Liver (tissue), 9 donors: ENCODE measurements around the gene CCDC50. TPM values are rescaled to one million over a fixed set of nuclear protein-coding genes. Genes with fewer than 3 reads are reported as not detected.

Experiments used
- DNase-seq: peaks from one replicate; pipeline ENCODE4 v3.0.0-alpha.2; 2017; ENCODE audit warnings: low spot score
- H3K27ac ChIP-seq, 2 donors: one replicate each; pipeline ENCODE4 v1.7.0; 2013; ENCODE audit warnings: inconsistent platforms in 2 of 2, low read length in 2 of 2, control low read depth in 1 of 2, low read depth in 1 of 2, mild to moderate bottlenecking in 1 of 2
- H3K27me3 ChIP-seq, 4 donors: one replicate each; pipeline versions ENCODE4 v1.6.1 to v1.7.0; 2013; ENCODE audit warnings: low read length in 3 of 4, inconsistent platforms in 1 of 4, mild to moderate bottlenecking in 1 of 4, moderate library complexity in 1 of 4; ENCODE audit not compliant: control insufficient read depth in 4 of 4, insufficient read depth in 4 of 4
- H3K36me3 ChIP-seq, 4 donors: one replicate each; pipeline versions ENCODE4 v1.6.1 to v1.7.0; 2013; ENCODE audit warnings: low read length in 3 of 4, mild to moderate bottlenecking in 3 of 4, low read depth in 1 of 4, moderate library complexity in 1 of 4; ENCODE audit not compliant: control insufficient read depth in 4 of 4, insufficient read depth in 3 of 4
- H3K4me1 ChIP-seq, 4 donors: one replicate each; pipeline versions ENCODE4 v1.6.1 to v1.7.0; 2013; ENCODE audit warnings: low read length in 3 of 4, mild to moderate bottlenecking in 3 of 4, moderate library complexity in 1 of 4; ENCODE audit not compliant: control insufficient read depth in 4 of 4, insufficient read depth in 4 of 4
- H3K4me3 ChIP-seq, 3 donors: one replicate each; pipeline versions ENCODE4 v1.6.1 to v1.7.0; 2013; ENCODE audit warnings: low read length in 3 of 3, control low read depth in 1 of 3, low read depth in 1 of 3, mild to moderate bottlenecking in 1 of 3
- H3K9ac ChIP-seq, 2 donors: one replicate each; pipeline ENCODE4 v1.7.0; 2013; ENCODE audit warnings: low read length in 2 of 2, mild to moderate bottlenecking in 2 of 2, moderate library complexity in 2 of 2, control low read depth in 1 of 2, low read depth in 1 of 2
- H3K9me3 ChIP-seq, 4 donors: one replicate each; pipeline versions ENCODE4 v1.6.1 to v1.7.0; 2013; ENCODE audit warnings: low read length in 3 of 4; ENCODE audit not compliant: control insufficient read depth in 4 of 4
- ATF3 ChIP-seq: IDR thresholded peaks from 2 replicates; pipeline ENCODE4 v1.6.1; 2016; ENCODE audit warnings: antibody characterized with exemption
- CTCF ChIP-seq: fragments of 150-350 bp; IDR thresholded peaks from 2 replicates; pipeline ENCODE4 v1.5.1; 2017; ENCODE audit warnings: improper control_type of control experiment, low read depth, low read length; ENCODE audit not compliant: missing input control
- FOXA1 ChIP-seq: IDR thresholded peaks from 2 replicates; pipeline ENCODE4 v1.6.1; 2016; ENCODE audit warnings: antibody characterized with exemption
- FOXA2 ChIP-seq: IDR thresholded peaks from 2 replicates; pipeline ENCODE4 v1.6.1; 2016; ENCODE audit warnings: antibody characterized with exemption
- GABPA ChIP-seq, 2 donors: IDR thresholded peaks in 1 of 2; conservative IDR thresholded peaks in 1 of 2; 2 replicates each; pipeline ENCODE4 v1.6.1; 2016; ENCODE audit warnings: antibody characterized with exemption in 2 of 2, mild to moderate bottlenecking in 1 of 2, moderate library complexity in 1 of 2
- HNF4A ChIP-seq, 2 donors: conservative IDR thresholded peaks; 2 replicates each; pipeline ENCODE4 v1.6.1; 2016; ENCODE audit warnings: antibody characterized with exemption in 2 of 2, mild to moderate bottlenecking in 2 of 2
- HNF4G ChIP-seq: IDR thresholded peaks from 2 replicates; pipeline ENCODE4 v1.6.1; 2016; ENCODE audit warnings: antibody characterized with exemption
- JUND ChIP-seq, 2 donors: IDR thresholded peaks; 2 replicates each; pipeline ENCODE4 v1.6.1; 2016; ENCODE audit warnings: antibody characterized with exemption in 2 of 2
- MAX ChIP-seq: IDR thresholded peaks from 2 replicates; pipeline ENCODE4 v1.6.1; 2016; ENCODE audit warnings: antibody characterized with exemption
- REST ChIP-seq: IDR thresholded peaks from 2 replicates; pipeline ENCODE4 v1.6.1; 2016; ENCODE audit warnings: antibody characterized with exemption, mild to moderate bottlenecking
- RXRA ChIP-seq, 2 donors: IDR thresholded peaks; 2 replicates each; pipeline ENCODE4 v1.6.1; 2017 to 2018; ENCODE audit warnings: antibody characterized with exemption in 2 of 2, mild to moderate bottlenecking in 1 of 2
- TAF1 ChIP-seq: conservative IDR thresholded peaks from 2 replicates; pipeline ENCODE4 v1.6.1; 2016; ENCODE audit warnings: antibody characterized with exemption, mild to moderate bottlenecking
- YY1 ChIP-seq: IDR thresholded peaks from 2 replicates; pipeline ENCODE4 v1.6.1; 2016; ENCODE audit warnings: antibody characterized with exemption, mild to moderate bottlenecking
- ZBTB33 ChIP-seq: IDR thresholded peaks from 2 replicates; pipeline ENCODE4 v1.6.1; 2016; ENCODE audit warnings: antibody characterized with exemption
- WGBS: extraction: QIAGEN DNeasy Blood & Tissue Kit; methylation state at CpG from one replicate; pipeline ENCODE4 v1.1.7; 2013; 5-methylcytosine and 5-hydroxymethylcytosine counted together
- polyA plus RNA-seq, 2 donors: library from polyadenylated mRNA; stranded (reverse) in 1 of 2; unstranded in 1 of 2; fragments of 200-250 nt in 1 of 2; fragments of >200 nt in 1 of 2; fragmentation: Nextera tagmentation in 1 of 2; extraction: Ambion mirVana in 1 of 2; gene quantifications; one replicate each; pipeline versions ENCODE4 v1.2.1 to v1.2.3, GENCODE V29; 2013 to 2015
- total RNA-seq, 2 donors: library from RNA; depleted of rRNA; stranded (reverse); fragments of >200 nt; gene quantifications; one replicate each; pipeline ENCODE4 v1.2.3, GENCODE V29; 2014
- donor health status: healthy.
- donor health status: healthy.
- donor health status: healthy.
- donor health status: healthy.
- donor health status: healthy.

Gene CCDC50
- total and polyA plus RNA-seq, 4 donors = 15.4 to 69.0 (median 33.6) TPM

- WGBS = 95% methylated on average over 5 of the region's 5 CpGs
- no peak overlapping the region for H3K27ac ChIP-seq
Measured at GRCh38 chr3:191301782-191302411, 27.3 kb upstream of the CCDC50 start.

GRCh38 chr3:191302451-191302850 lies 26.7 kb upstream of the CCDC50 start:
- TF ChIP-seq FOXA2 (no peak), JUND (IDR thresholded peaks at IDR 0.05) (no peak)
- 86% methylated on average over 2 of the region's 2 CpGs for WGBS
- Histone ChIP-seq H3K4me3 (no peak overlapping the region), H3K36me3 (no peaks in the 10 kb centered on the region), H3K27ac (no peak overlapping the region), H3K9me3 (no peaks in the 10 kb centered on the region), H3K4me1 (no peaks in the 10 kb centered on the region), H3K27me3 (no peaks in the 10 kb centered on the region), H3K9ac (no peak overlapping the region)
- DNase-seq = no peak

More at GRCh38 chr3:191301782-191302411, 27.3 kb upstream of the CCDC50 start:
- no peak for DNase-seq
- TF ChIP-seq YY1 (no peak), FOXA1 (no peak), MAX (no peak), HNF4A (conservative IDR thresholded peaks at IDR 0.05) (no peak), CTCF (no peak)
- Histone ChIP-seq H3K9me3 (no peaks in the 10 kb centered on the region), H3K4me3 (no peak overlapping the region), H3K4me1 (no peaks in the 10 kb centered on the region), H3K9ac (no peak overlapping the region), H3K36me3 (no peaks in the 10 kb centered on the region), H3K27me3 (no peaks in the 10 kb centered on the region)

GRCh38 chr3:191303596-191303995 lies 25.6 kb upstream of the CCDC50 start:
- WGBS = 85% methylated on average over 3 of the region's 3 CpGs
- TF ChIP-seq YY1 (no peak), JUND (IDR thresholded peaks at IDR 0.05) (no peak), HNF4G (no peak)

GRCh38 chr3:191306428-191306827 lies 22.8 kb upstream of the CCDC50 start:
- WGBS = 96% methylated on average over 4 of the region's 4 CpGs
- Histone ChIP-seq H3K27ac (no peak overlapping the region), H3K9ac (no peak overlapping the region), H3K4me3 (no peak overlapping the region), H3K27me3 (no peaks in the 10 kb centered on the region), H3K36me3 (no peaks in the 10 kb centered on the region), H3K4me1 (no peaks in the 10 kb centered on the region), H3K9me3 (no peaks in the 10 kb centered on the region)
- no peak for DNase-seq
- TF ChIP-seq RXRA (IDR thresholded peaks at IDR 0.05) (no peak), REST (no peak), GABPA (IDR thresholded peaks at IDR 0.05 in 1 of 2, conservative IDR thresholded peaks at IDR 0.05 in 1 of 2) (no peak), ATF3 (no peak), YY1 (no peak), HNF4A (conservative IDR thresholded peaks at IDR 0.05) (no peak), MAX (no peak), ZBTB33 (no peak), FOXA2 (no peak), TAF1 (no peak)

More at GRCh38 chr3:191303596-191303995, 25.6 kb upstream of the CCDC50 start:
- no peaks in the 10 kb centered on the region for H3K9me3 ChIP-seq
- H3K27me3 ChIP-seq = no peaks in the 10 kb centered on the region
- no peak overlapping the region for H3K27ac ChIP-seq
- no peaks in the 10 kb centered on the region for H3K36me3 ChIP-seq
- no peaks in the 10 kb centered on the region for H3K4me1 ChIP-seq
- DNase-seq = no peak
- H3K4me3 ChIP-seq = no peak overlapping the region
- no peak overlapping the region for H3K9ac ChIP-seq
